Thoracic aorta (tissue), 2 donors: ENCODE results near the gene ZRANB3. TPM values are rescaled to one million over a fixed set of nuclear protein-coding genes. Genes with fewer than 3 reads are reported as not detected.
"Not testable (repeated sequence)": the region's sequence is repeated elsewhere in the genome, so short reads cannot be mapped to it uniquely, and the experiment has no call there.

Source experiments
- ATAC-seq: fragments of 150-250 bp; one replicate; pipeline ENCODE4 v1.8.0; 2017; ENCODE audit warnings: low read depth; ENCODE audit not compliant: insufficient number of reproducible peaks, low FRiP score
- DNase-seq: peaks from one replicate; pipeline ENCODE4 v3.0.0-alpha.2; 2020; ENCODE audit warnings: low spot score
- H3K27ac ChIP-seq, 2 donors: fragments of 200-600 bp; sonication (generic); 1 replicate in 1 of 2; 2 replicates in 1 of 2; pipeline ENCODE4 v1.5.1; 2016; ENCODE audit warnings: mild to moderate bottlenecking in 2 of 2, moderate library complexity in 2 of 2
- H3K27me3 ChIP-seq: fragments of 200-600 bp; sonication (generic); replicated peaks from 2 replicates; pipeline ENCODE4 v1.6.0; 2016; ENCODE audit warnings: mild to moderate bottlenecking; ENCODE audit not compliant: insufficient read depth
- H3K36me3 ChIP-seq: fragments of 200-600 bp; sonication (generic); one replicate; pipeline ENCODE4 v1.5.1; 2016
- H3K4me1 ChIP-seq, 2 donors: fragments of 200-600 bp; sonication (generic); 1 replicate in 1 of 2; 2 replicates in 1 of 2; pipeline versions ENCODE4 v1.5.1 to v1.6.0; 2016; ENCODE audit warnings: low read depth in 2 of 2, mild to moderate bottlenecking in 1 of 2; ENCODE audit not compliant: control insufficient read depth in 1 of 2
- H3K4me3 ChIP-seq: fragments of 200-600 bp; sonication (generic); 2 replicates; pipeline ENCODE4 v1.5.1; 2016; ENCODE audit warnings: mild to moderate bottlenecking
- H3K9me3 ChIP-seq: fragments of 200-600 bp; sonication (generic); 2 replicates; pipeline ENCODE4 v1.5.1; 2016
- total RNA-seq, 2 donors: library from RNA; depleted of rRNA; stranded (reverse); fragments of >200 nt; gene quantifications; one replicate each; pipeline versions ENCODE4 v1.1.0 to v1.2.3, GENCODE V29; 2016
- TF ChIP-seq, protein P1 (sequence below): fragments of 200-600 bp; sonication (generic); IDR thresholded peaks from one replicate; pipeline ENCODE4 v1.5.1; 2019; ENCODE audit warnings: antibody characterized with exemption

ZRANB3 gene
- total RNA-seq, 2 donors from 2014 or later: 3.2 to 4.2 TPM

DNA sequence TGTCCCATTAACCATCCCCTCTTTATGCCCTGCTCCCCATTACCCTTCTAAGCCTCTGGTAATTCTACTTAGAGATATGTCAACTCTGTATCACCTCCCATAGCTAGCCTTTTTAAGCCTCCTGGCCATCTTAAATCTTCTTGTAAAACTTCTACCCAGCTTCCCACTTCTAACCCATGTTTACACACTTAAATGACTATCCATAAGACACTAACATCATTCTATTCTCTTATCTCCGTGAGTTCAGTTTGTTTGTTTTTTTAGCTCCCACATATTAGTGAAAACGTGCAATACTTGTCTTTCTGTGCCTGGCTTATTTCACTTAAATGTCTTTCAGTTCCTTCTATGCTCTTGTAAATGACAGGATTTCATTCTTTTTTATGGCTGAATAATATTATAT is 436.5 kb downstream of the ZRANB3 start:
- Histone ChIP-seq H3K36me3 (peaks cover 14% of the 10 kb centered on the region), H3K4me3 (no peak overlapping the region), H3K4me1 (peaks cover 0 to 3% of the 10 kb centered on the region in 2 donors), H3K27ac (no peak overlapping the region), H3K9me3 (no peaks in the 10 kb centered on the region), H3K27me3 (no peaks in the 10 kb centered on the region)
- DNase-seq: no peak
- TF ChIP-seq, protein P1, sequence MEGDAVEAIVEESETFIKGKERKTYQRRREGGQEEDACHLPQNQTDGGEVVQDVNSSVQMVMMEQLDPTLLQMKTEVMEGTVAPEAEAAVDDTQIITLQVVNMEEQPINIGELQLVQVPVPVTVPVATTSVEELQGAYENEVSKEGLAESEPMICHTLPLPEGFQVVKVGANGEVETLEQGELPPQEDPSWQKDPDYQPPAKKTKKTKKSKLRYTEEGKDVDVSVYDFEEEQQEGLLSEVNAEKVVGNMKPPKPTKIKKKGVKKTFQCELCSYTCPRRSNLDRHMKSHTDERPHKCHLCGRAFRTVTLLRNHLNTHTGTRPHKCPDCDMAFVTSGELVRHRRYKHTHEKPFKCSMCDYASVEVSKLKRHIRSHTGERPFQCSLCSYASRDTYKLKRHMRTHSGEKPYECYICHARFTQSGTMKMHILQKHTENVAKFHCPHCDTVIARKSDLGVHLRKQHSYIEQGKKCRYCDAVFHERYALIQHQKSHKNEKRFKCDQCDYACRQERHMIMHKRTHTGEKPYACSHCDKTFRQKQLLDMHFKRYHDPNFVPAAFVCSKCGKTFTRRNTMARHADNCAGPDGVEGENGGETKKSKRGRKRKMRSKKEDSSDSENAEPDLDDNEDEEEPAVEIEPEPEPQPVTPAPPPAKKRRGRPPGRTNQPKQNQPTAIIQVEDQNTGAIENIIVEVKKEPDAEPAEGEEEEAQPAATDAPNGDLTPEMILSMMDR: no peak
- ATAC-seq: no peak

DNA sequence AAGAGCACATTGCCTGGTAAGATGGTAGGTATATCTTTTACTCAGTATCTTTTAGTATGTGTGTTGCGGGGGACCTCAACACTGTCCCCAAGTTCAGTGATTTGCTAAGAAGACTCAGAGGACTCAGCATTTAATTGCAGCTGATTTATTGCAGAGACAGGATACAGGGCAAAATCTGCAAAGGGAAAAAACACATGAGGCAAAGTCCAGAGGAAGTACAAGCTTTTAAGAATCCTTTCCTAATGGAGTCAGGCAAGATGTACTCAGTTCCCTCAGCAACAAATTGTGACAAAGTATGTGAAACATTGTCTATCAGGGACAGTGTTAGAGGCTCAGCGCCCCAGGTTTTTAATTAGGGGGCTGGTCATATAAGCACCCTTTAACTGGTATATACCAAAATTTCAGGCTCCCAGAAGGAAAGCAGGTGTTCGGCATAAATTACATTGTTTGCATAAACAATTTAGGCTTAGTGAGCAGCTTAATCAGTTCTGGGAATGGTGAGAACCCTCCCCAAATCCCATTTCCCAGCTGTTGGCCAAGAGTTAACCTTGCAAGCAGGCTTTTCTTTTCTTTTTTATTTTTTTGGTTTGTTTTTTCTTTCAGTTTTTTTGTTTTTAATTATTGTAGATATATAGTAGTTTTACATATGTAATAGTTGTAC is 437.2 kb downstream of the ZRANB3 start:
- no peak overlapping the region for H3K27ac ChIP-seq
- no peak overlapping the region for H3K4me3 ChIP-seq
- H3K4me1 ChIP-seq: peaks cover 0 to 3% of the 10 kb centered on the region in 2 donors
- no peaks in the 10 kb centered on the region for H3K9me3 ChIP-seq
- TF ChIP-seq, protein P1: no peak
- DNase-seq (no peak), ATAC-seq (no peak)
- no peaks in the 10 kb centered on the region for H3K27me3 ChIP-seq
- peaks cover 14% of the 10 kb centered on the region for H3K36me3 ChIP-seq

DNA sequence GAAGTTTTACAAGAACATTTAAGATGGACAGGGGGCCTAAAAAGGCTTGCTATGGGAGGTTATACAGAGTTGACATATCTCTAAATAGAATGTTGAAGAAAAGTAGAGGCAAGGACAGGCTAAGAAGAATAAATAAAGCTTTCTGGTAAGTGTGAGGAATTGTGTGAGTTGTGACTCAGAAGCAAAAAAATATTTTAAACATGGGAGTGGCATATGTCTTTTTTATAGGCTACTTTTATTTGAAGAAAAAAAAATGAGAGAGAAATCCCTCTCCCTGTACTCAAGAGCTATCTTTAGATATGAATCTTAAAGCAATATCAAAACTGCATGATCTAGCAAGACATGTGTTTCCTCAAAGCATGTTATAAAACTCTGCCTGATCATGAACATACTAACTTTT is 437.8 kb downstream of the ZRANB3 start:
- peaks cover 14% of the 10 kb centered on the region for H3K36me3 ChIP-seq
- peaks cover 0 to 3% of the 10 kb centered on the region in 2 donors for H3K4me1 ChIP-seq
- no peak overlapping the region for H3K27ac ChIP-seq
- no peak for DNase-seq
- H3K4me3 ChIP-seq: no peak overlapping the region
- TF ChIP-seq, protein P1: no peak
- H3K27me3 ChIP-seq: no peaks in the 10 kb centered on the region
- H3K9me3 ChIP-seq: no peaks in the 10 kb centered on the region
- no peak for ATAC-seq

DNA sequence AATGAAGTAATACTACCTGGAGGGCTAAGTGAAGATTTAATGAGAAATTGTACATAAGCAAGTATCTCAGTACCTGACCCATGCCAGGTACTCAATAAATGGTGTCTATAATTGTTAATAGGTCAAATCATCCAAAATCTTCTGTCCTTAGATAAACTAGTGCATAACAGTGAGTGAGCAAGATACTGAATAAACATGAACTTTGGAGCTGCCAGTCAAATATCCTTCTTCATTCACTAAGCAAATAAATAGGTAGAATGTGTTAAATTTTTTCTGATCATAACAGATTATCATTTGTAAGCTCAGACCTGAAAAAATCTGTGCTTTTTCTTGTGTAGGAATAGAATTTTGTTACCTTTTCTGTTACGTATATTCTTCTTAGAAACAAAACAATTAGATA is 439.3 kb downstream of the ZRANB3 start:
- Histone ChIP-seq H3K9me3 (no peaks in the 10 kb centered on the region), H3K27me3 (no peaks in the 10 kb centered on the region), H3K27ac (no peak overlapping the region), H3K36me3 (peaks cover 14% of the 10 kb centered on the region), H3K4me1 (peaks cover 0 to 3% of the 10 kb centered on the region in 2 donors), H3K4me3 (no peak overlapping the region)
- TF ChIP-seq, protein P1: no peak
- no peak for ATAC-seq
- no peak for DNase-seq

DNA sequence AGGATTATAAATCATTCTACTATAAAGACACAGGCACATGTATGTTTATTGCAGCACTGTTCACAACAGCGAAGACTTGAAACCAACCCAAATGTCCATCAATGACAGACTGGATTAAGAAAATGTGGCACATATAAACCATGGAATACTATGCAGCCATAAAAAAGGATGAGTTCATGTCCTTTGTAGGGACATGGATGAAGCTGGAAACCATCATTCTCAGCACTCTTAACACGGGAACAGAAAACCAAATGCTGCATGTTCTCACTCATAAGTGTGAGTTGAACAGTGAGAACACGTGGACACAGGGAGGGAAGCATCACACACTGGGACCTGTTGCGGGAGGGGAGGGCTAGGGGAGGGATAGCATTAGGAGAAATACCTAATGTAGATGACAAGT is 441.4 kb downstream of the ZRANB3 start:
- H3K4me3 ChIP-seq, H3K27me3 ChIP-seq, H3K9me3 ChIP-seq, H3K27ac ChIP-seq, ATAC-seq, DNase-seq, H3K4me1 ChIP-seq: not testable (repeated sequence)
- peaks cover 14% of the 10 kb centered on the region for H3K36me3 ChIP-seq

Other genes starting within 250 kb of the ZRANB3 start
- 10 to 100 TPM; 29.8 to 76.6 TPM for gene R3HDM1, start 266 bp upstream of the ZRANB3 start, total RNA-seq
- gene UBXN4, start 210.6 kb upstream of the ZRANB3 start, total RNA-seq: 100 to 1,000 TPM in 1 of 2 donors, 10 to 100 TPM in 1; 44.8 to 126 TPM